Stimulated activated naive CD8-positive, alpha-beta T cell treated with anti-CD3 and anti-CD28 coated beads, Interleukin-15, Interleukin-2, amounts not matched to agents 100 ng/mL and 50 ng/mL, for 24 hours (primary cell): ENCODE measurements around the gene S100A9.

ENCODE experiments used
- H3K27ac Mint-ChIP-seq: one replicate; pipeline ENCODE4 v1.8.0; 2021; ENCODE audit warnings: mild to moderate bottlenecking, mixed read lengths
- H3K27me3 Mint-ChIP-seq: one replicate; pipeline ENCODE4 v1.8.0; 2021; ENCODE audit warnings: mixed read lengths
- H3K36me3 Mint-ChIP-seq: one replicate; pipeline ENCODE4 v1.8.0; 2021; ENCODE audit warnings: low read depth, mixed read lengths
- H3K4me1 Mint-ChIP-seq: one replicate; pipeline ENCODE4 v1.8.0; 2021; ENCODE audit warnings: low read depth, mixed read lengths
- H3K4me3 Mint-ChIP-seq: one replicate; pipeline ENCODE4 v1.8.0; 2021; ENCODE audit warnings: mild to moderate bottlenecking, mixed read lengths
- H3K9me3 Mint-ChIP-seq: one replicate; pipeline ENCODE4 v1.8.0; 2021; ENCODE audit warnings: mixed read lengths

Gene S100A9

GRCh38 chr1:153350321-153350957 is 7.2 kb upstream of the S100A9 start:
- H3K4me3 Mint-ChIP-seq = no peak overlapping the region
- H3K9me3 Mint-ChIP-seq = no peaks in the 10 kb centered on the region
- no peaks in the 10 kb centered on the region for H3K36me3 Mint-ChIP-seq
- H3K27ac Mint-ChIP-seq = no peak overlapping the region
- peaks cover 14% of the 10 kb centered on the region for H3K4me1 Mint-ChIP-seq
- peaks cover 28% of the 10 kb centered on the region for H3K27me3 Mint-ChIP-seq

GRCh38 chr1:153352523-153352922 is 5.1 kb upstream of the S100A9 start:
- Mint-ChIP-seq H3K27ac (no peak overlapping the region), H3K36me3 (no peaks in the 10 kb centered on the region), H3K27me3 (peaks cover 22% of the 10 kb centered on the region), H3K9me3 (no peaks in the 10 kb centered on the region), H3K4me3 (no peak overlapping the region), H3K4me1 (peaks cover 5% of the 10 kb centered on the region)

- no peak overlapping the region for H3K4me3 Mint-ChIP-seq
- peaks cover 14% of the 10 kb centered on the region for H3K27me3 Mint-ChIP-seq
- no peak overlapping the region for H3K27ac Mint-ChIP-seq
Observed at GRCh38 chr1:153353226-153353947, 4.3 kb upstream of the S100A9 start.

GRCh38 chr1:153354515-153355193 is 3.0 kb upstream of the S100A9 start:
- H3K27me3 Mint-ChIP-seq = peaks cover 9% of the 10 kb centered on the region
- no peaks in the 10 kb centered on the region for H3K9me3 Mint-ChIP-seq
- peaks cover 14% of the 10 kb centered on the region for H3K4me1 Mint-ChIP-seq
- H3K27ac Mint-ChIP-seq = no peak overlapping the region
- H3K36me3 Mint-ChIP-seq = no peaks in the 10 kb centered on the region
- no peak overlapping the region for H3K4me3 Mint-ChIP-seq

More at GRCh38 chr1:153353226-153353947, 4.3 kb upstream of the S100A9 start:
- Mint-ChIP-seq H3K4me1 (peaks cover 13% of the 10 kb centered on the region), H3K9me3 (no peaks in the 10 kb centered on the region), H3K36me3 (no peaks in the 10 kb centered on the region)

GRCh38 chr1:153355445-153356071 is 2.1 kb upstream of the S100A9 start:
- peaks cover 14% of the 10 kb centered on the region for H3K4me1 Mint-ChIP-seq
- H3K4me3 Mint-ChIP-seq = no peak overlapping the region
- no peaks in the 10 kb centered on the region for H3K9me3 Mint-ChIP-seq
- H3K36me3 Mint-ChIP-seq = no peaks in the 10 kb centered on the region
- peaks cover 5% of the 10 kb centered on the region for H3K27me3 Mint-ChIP-seq
- H3K27ac Mint-ChIP-seq = no peak overlapping the region

- H3K36me3 Mint-ChIP-seq = no peaks in the 10 kb centered on the region
- H3K4me1 Mint-ChIP-seq = peaks cover 14% of the 10 kb centered on the region
- H3K27me3 Mint-ChIP-seq = peaks cover 5% of the 10 kb centered on the region
- no peak overlapping the region for H3K27ac Mint-ChIP-seq
- no peak overlapping the region for H3K4me3 Mint-ChIP-seq
- no peaks in the 10 kb centered on the region for H3K9me3 Mint-ChIP-seq
Observed at GRCh38 chr1:153356392-153357075, 1.1 kb upstream of the S100A9 start.

GRCh38 chr1:153357076-153357852 is 390 bp upstream of the S100A9 start:
- H3K9me3 Mint-ChIP-seq = no peaks in the 10 kb centered on the region
- no peak overlapping the region for H3K27ac Mint-ChIP-seq
- no peaks in the 10 kb centered on the region for H3K36me3 Mint-ChIP-seq

GRCh38 chr1:153358691-153358975 is 979 bp downstream of the S100A9 start:
- no peak overlapping the region for H3K27ac Mint-ChIP-seq
- H3K4me1 Mint-ChIP-seq = peaks cover 14% of the 10 kb centered on the region
- no peaks in the 10 kb centered on the region for H3K36me3 Mint-ChIP-seq
- H3K4me3 Mint-ChIP-seq = no peak overlapping the region
- H3K9me3 Mint-ChIP-seq = no peaks in the 10 kb centered on the region
- peaks cover 5% of the 10 kb centered on the region for H3K27me3 Mint-ChIP-seq

More at GRCh38 chr1:153357076-153357852, 390 bp upstream of the S100A9 start:
- no peak overlapping the region for H3K4me3 Mint-ChIP-seq
- peaks cover 14% of the 10 kb centered on the region for H3K4me1 Mint-ChIP-seq
- H3K27me3 Mint-ChIP-seq = peaks cover 5% of the 10 kb centered on the region

- Mint-ChIP-seq H3K4me3 (no peak overlapping the region), H3K27ac (no peak overlapping the region), H3K9me3 (no peaks in the 10 kb centered on the region), H3K36me3 (no peaks in the 10 kb centered on the region), H3K4me1 (peaks cover 14% of the 10 kb centered on the region), H3K27me3 (peaks cover 5% of the 10 kb centered on the region)
Observed at GRCh38 chr1:153359241-153359640, 1.6 kb downstream of the S100A9 start.

- Mint-ChIP-seq H3K36me3 (no peaks in the 10 kb centered on the region), H3K4me3 (no peak overlapping the region), H3K9me3 (no peaks in the 10 kb centered on the region), H3K4me1 (peaks cover 14% of the 10 kb centered on the region), H3K27me3 (peaks cover 5% of the 10 kb centered on the region), H3K27ac (no peak overlapping the region)
Observed at GRCh38 chr1:153360190-153360589, 2.5 kb downstream of the S100A9 start.

GRCh38 chr1:153360592-153361479 is 3.2 kb downstream of the S100A9 start:
- Mint-ChIP-seq H3K27me3 (peaks cover 5% of the 10 kb centered on the region), H3K27ac (no peak overlapping the region), H3K9me3 (no peaks in the 10 kb centered on the region), H3K4me3 (no peak overlapping the region), H3K36me3 (no peaks in the 10 kb centered on the region), H3K4me1 (peaks cover 14% of the 10 kb centered on the region)

GRCh38 chr1:153361480-153362109 is 3.9 kb downstream of the S100A9 start:
- Mint-ChIP-seq H3K27ac (no peak overlapping the region), H3K36me3 (no peaks in the 10 kb centered on the region), H3K4me3 (no peak overlapping the region), H3K9me3 (no peaks in the 10 kb centered on the region), H3K27me3 (no peaks in the 10 kb centered on the region), H3K4me1 (peaks cover 14% of the 10 kb centered on the region)

GRCh38 chr1:153362187-153362775 is 4.6 kb downstream of the S100A9 start:
- Mint-ChIP-seq H3K27ac (no peak overlapping the region), H3K27me3 (no peaks in the 10 kb centered on the region), H3K9me3 (no peaks in the 10 kb centered on the region), H3K4me3 (no peak overlapping the region), H3K4me1 (peaks cover 11% of the 10 kb centered on the region), H3K36me3 (no peaks in the 10 kb centered on the region)
